Measurements from ENCODE around the gene DNM3. TPM values are rescaled to one million over a fixed set of nuclear protein-coding genes. Genes with fewer than 3 reads are reported as not detected.

Gene DNM3
- total RNA-seq, 4 donors from 2014 or later = 2.7 to 4.5 (median 4.0) TPM

- 86 to 87% methylated on average over 2 of the region's 2 CpGs for WGBS, 2 donors
- DNase-seq (ENCODE audit: low spot score in 2 of 2) = no peak
- H3K4me3 ChIP-seq (ENCODE audit: low read depth, poor library complexity, severe bottlenecking) = no peak overlapping the region
- no peak for TF ChIP-seq CTCF (IDR thresholded peaks at IDR 0.05)
- TF ChIP-seq POLR2A (IDR thresholded peaks at IDR 0.05) = no peak
- intact Hi-C loops (cut with DNase I; ENCODE audit: low total_unique reads) = no loop called here
These were observed 293.9 kb downstream of the DNM3 start for GRCh38 chr1:172135076-172135672.

GRCh38 chr1:172135978-172136610 lies 294.8 kb downstream of the DNM3 start:
- no peak overlapping the region for H3K4me3 ChIP-seq (ENCODE audit: low read depth, poor library complexity, severe bottlenecking)
- intact Hi-C loops (cut with DNase I; ENCODE audit: low total_unique reads) = no loop called here
- no peak for DNase-seq (ENCODE audit: low spot score in 2 of 2)
- 73 to 74% methylated on average over 4 of the region's 4 CpGs for WGBS, 2 donors
- no peak for TF ChIP-seq CTCF (IDR thresholded peaks at IDR 0.05)
- TF ChIP-seq POLR2A (IDR thresholded peaks at IDR 0.05) = no peak

- 66 to 72% methylated on average over 5 of the region's 5 CpGs for WGBS, 2 donors
- intact Hi-C loops (cut with DNase I; ENCODE audit: low total_unique reads) = no loop called here
- DNase-seq (ENCODE audit: low spot score in 2 of 2) = no peak
- H3K4me3 ChIP-seq (ENCODE audit: low read depth, poor library complexity, severe bottlenecking) = no peak overlapping the region
- TF ChIP-seq POLR2A (IDR thresholded peaks at IDR 0.05) (no peak), CTCF (IDR thresholded peaks at IDR 0.05) (no peak)
These were observed 295.6 kb downstream of the DNM3 start for GRCh38 chr1:172136925-172137324.

GRCh38 chr1:172137703-172138454 lies 296.6 kb downstream of the DNM3 start:
- intact Hi-C loops (cut with DNase I; ENCODE audit: low total_unique reads) = no loop called here
- WGBS, 2 donors = 83% methylated on average over 3 of the region's 3 CpGs
- TF ChIP-seq CTCF (IDR thresholded peaks at IDR 0.05) = no peak
- no peak for TF ChIP-seq POLR2A (IDR thresholded peaks at IDR 0.05)
- no peak overlapping the region for H3K4me3 ChIP-seq (ENCODE audit: low read depth, poor library complexity, severe bottlenecking)
- no peak for DNase-seq (ENCODE audit: low spot score in 2 of 2)

GRCh38 chr1:172138634-172139033 lies 297.3 kb downstream of the DNM3 start:
- peak in 1 of 2 donors; percentile 29 for DNase-seq (ENCODE audit: low spot score in 2 of 2)
- H3K4me3 ChIP-seq (ENCODE audit: low read depth, poor library complexity, severe bottlenecking) = no peak overlapping the region
- TF ChIP-seq CTCF (IDR thresholded peaks at IDR 0.05) (no peak), POLR2A (IDR thresholded peaks at IDR 0.05) (no peak)
- 41 to 50% methylated on average over 2 of the region's 2 CpGs for WGBS, 2 donors
- intact Hi-C loops (cut with DNase I; ENCODE audit: low total_unique reads) = no loop called here

Measured in lower leg skin (tissue), 4 donors.